PC-9 (cell line): Measurements from ENCODE around the gene DLG2. TPM values are rescaled to one million over a fixed set of nuclear protein-coding genes. Genes with fewer than 3 reads are reported as not detected.
"Not testable (repeated sequence)": the region's sequence is repeated elsewhere in the genome, so short reads cannot be mapped to it uniquely, and the experiment has no call there.

Experiments used
- BruUV-seq: library from RNA; stranded (reverse); fragments of 400-500 nt; replicated peaks from 2 replicates; lab custom pipeline; 2021; lab: Mats Ljungman, UMichigan
- CTCF ChIA-PET: fragments of 300-600 bp; sonication (Branson Sonifier 250); formaldehyde crosslinking; loops from one replicate; lab custom pipeline; 2022; ENCODE audit warnings: antibody characterized with exemption; lab: Charles Lee
- POLR2A ChIA-PET: fragments of 300-600 bp; sonication (Branson Sonifier 250); formaldehyde crosslinking; loops from one replicate; lab custom pipeline; 2022; ENCODE audit warnings: antibody characterized with exemption; ENCODE audit not compliant: unreplicated experiment; lab: Charles Lee
- DNase-seq, 2 experiments: peaks; one replicate each; pipeline versions ENCODE4 v3.0.0 to v3.0.0-alpha.2; 2015 to 2022; ENCODE audit warnings: mixed read lengths in 1 of 2
- H2AFZ ChIP-seq: fragments of 200-600 bp; sonication (generic); 2 replicates; pipeline ENCODE4 v1.8.1; 2017; ENCODE audit warnings: antibody characterized with exemption
- H3F3A ChIP-seq: fragments of 200-600 bp; sonication (generic); 2 replicates; pipeline ENCODE4 v1.8.1; 2017; ENCODE audit warnings: antibody characterized with exemption, mild to moderate bottlenecking, low read depth; ENCODE audit not compliant: insufficient read depth
- H3K27ac ChIP-seq: fragments of 200-600 bp; sonication (generic); 2 replicates; pipeline ENCODE4 v1.6.1; 2016; ENCODE audit warnings: mixed run types
- H3K27me3 ChIP-seq: fragments of 200-600 bp; sonication (generic); 2 replicates; pipeline ENCODE4 v1.6.1; 2016; ENCODE audit warnings: low read depth, mixed run types; ENCODE audit not compliant: insufficient read depth
- H3K36me3 ChIP-seq: fragments of 200-600 bp; sonication (generic); 2 replicates; pipeline ENCODE4 v1.6.1; 2016; ENCODE audit warnings: low read depth, mixed run types
- H3K4me1 ChIP-seq: fragments of 200-600 bp; sonication (generic); replicated peaks from 2 replicates; pipeline ENCODE4 v1.6.1; 2016; ENCODE audit warnings: mixed run types; ENCODE audit not compliant: insufficient read depth
- H3K4me2 ChIP-seq: fragments of 200-600 bp; sonication (generic); 2 replicates; pipeline ENCODE4 v1.6.1; 2017; ENCODE audit warnings: mixed run types
- H3K4me3 ChIP-seq: fragments of 200-600 bp; sonication (generic); 2 replicates; pipeline ENCODE4 v1.6.1; 2016; ENCODE audit warnings: mixed run types
- H3K79me2 ChIP-seq: fragments of 200-600 bp; sonication (generic); 2 replicates; pipeline ENCODE4 v1.6.1; 2017; ENCODE audit warnings: low read depth, mixed run types
- H3K9me2 ChIP-seq: fragments of 200-600 bp; sonication (generic); 2 replicates; pipeline ENCODE4 v1.8.1; 2017; ENCODE audit warnings: mild to moderate bottlenecking; ENCODE audit not compliant: insufficient read depth
- H3K9me3 ChIP-seq: fragments of 200-600 bp; sonication (generic); 2 replicates; pipeline ENCODE4 v1.8.1; 2016; ENCODE audit warnings: low read depth; ENCODE audit not compliant: insufficient read depth
- H4K20me1 ChIP-seq: fragments of 200-600 bp; sonication (generic); 2 replicates; pipeline ENCODE4 v1.8.1; 2017; ENCODE audit not compliant: insufficient read depth
- CTCF ChIP-seq: fragments of 200-600 bp; sonication (generic); conservative IDR thresholded peaks from 2 replicates; pipeline ENCODE4 v1.6.1; 2017; ENCODE audit warnings: mixed run types, antibody characterized with exemption, mild to moderate bottlenecking, moderate library complexity
- EZH2 ChIP-seq: fragments of 200-600 bp; sonication (generic); IDR thresholded peaks from 2 replicates; pipeline ENCODE4 v1.8.0; 2017; ENCODE audit warnings: antibody characterized with exemption, low read depth
- intact Hi-C: fragments of 100-400 bp; cut with micrococcal nuclease; formaldehyde crosslinking; loops from one replicate; pipeline ENCODE4 v1.10.0; 2022; ENCODE audit not compliant: unreplicated experiment
- total RNA-seq: library from RNA; stranded (reverse); gene quantifications from 2 replicates; pipeline ENCODE4 v1.2.3, GENCODE V29; 2021

The DLG2 gene
- total RNA-seq, 1 experiment from 2014 or later, result 6.4 TPM

- TF ChIP-seq EZH2, result no peak
- ChIA-PET CTCF (no interaction called here), POLR2A (no interaction called here)
- DNase-seq, result no peak
- no peaks in the 10 kb centered on the region for H3K79me2 ChIP-seq
- H3F3A ChIP-seq, result no peaks in the 10 kb centered on the region
- no peak overlapping the region for H2AFZ ChIP-seq
- no peaks in the 10 kb centered on the region for H3K4me1 ChIP-seq
- intact Hi-C loops, result no loop called here
- no peak overlapping the region for H3K4me2 ChIP-seq
- H3K9me3 ChIP-seq, result 0 out of 2 replicates have a peak, but pooled peaks cover 3% of the 10 kb centered on the region
- no peaks in the 10 kb centered on the region for H4K20me1 ChIP-seq
- no peaks in the 10 kb centered on the region for H3K9me2 ChIP-seq
- H3K27ac ChIP-seq, result no peak overlapping the region
- no peak overlapping the region for H3K4me3 ChIP-seq
- no peaks in the 10 kb centered on the region for H3K27me3 ChIP-seq
- no TSS peak for BruUV-seq
- no peaks in the 10 kb centered on the region for H3K36me3 ChIP-seq
Measured at GRCh38 chr11:85406316-85406715, 220.8 kb downstream of the DLG2 start.

- H3K36me3 ChIP-seq, CTCF ChIA-PET, H3K9me3 ChIP-seq, H3K79me2 ChIP-seq, H3K27me3 ChIP-seq, DNase-seq, H3K27ac ChIP-seq, H3K4me3 ChIP-seq, BruUV-seq, H2AFZ ChIP-seq, H3K4me2 ChIP-seq, H3K4me1 ChIP-seq, H4K20me1 ChIP-seq, intact Hi-C loops, H3F3A ChIP-seq, H3K9me2 ChIP-seq, POLR2A ChIA-PET: not testable (repeated sequence)
Measured at GRCh38 chr11:85395515-85396055, 231.6 kb downstream of the DLG2 start.

GRCh38 chr11:85394283-85394682 is 232.9 kb downstream of the DLG2 start:
- no peaks in the 10 kb centered on the region for H3K4me1 ChIP-seq
- DNase-seq, result no peak
- no peaks in the 10 kb centered on the region for H3F3A ChIP-seq
- ChIA-PET CTCF (no interaction called here), POLR2A (no interaction called here)
- TF ChIP-seq CTCF (no peak), EZH2 (no peak)
- no peak overlapping the region for H3K4me3 ChIP-seq
- BruUV-seq, result no TSS peak
- no peaks in the 10 kb centered on the region for H3K27me3 ChIP-seq
- H3K27ac ChIP-seq, result no peak overlapping the region
- H3K4me2 ChIP-seq, result no peak overlapping the region
- no peak overlapping the region for H2AFZ ChIP-seq
- H3K9me3 ChIP-seq, result no peaks in the 10 kb centered on the region
- intact Hi-C loops, result no loop called here
- no peaks in the 10 kb centered on the region for H3K36me3 ChIP-seq
- no peaks in the 10 kb centered on the region for H3K9me2 ChIP-seq
- H3K79me2 ChIP-seq, result no peaks in the 10 kb centered on the region
- no peaks in the 10 kb centered on the region for H4K20me1 ChIP-seq

GRCh38 chr11:85391141-85391540 is 236.0 kb downstream of the DLG2 start:
- no peaks in the 10 kb centered on the region for H3K4me1 ChIP-seq
- H3K27me3 ChIP-seq, result no peaks in the 10 kb centered on the region
- H3K4me3 ChIP-seq, result no peak overlapping the region
- intact Hi-C loops, result no loop called here
- DNase-seq, result no peak
- H3K9me2 ChIP-seq, result no peaks in the 10 kb centered on the region
- no TSS peak for BruUV-seq
- no peaks in the 10 kb centered on the region for H3K9me3 ChIP-seq
- no peaks in the 10 kb centered on the region for H3F3A ChIP-seq
- ChIA-PET CTCF (no interaction called here), POLR2A (interaction anchor here (0.6 kb wide), 1 partner anchor 573 kb away, joined by 5 read pairs; no protein-coding TSS in a partner anchor)
- no peak overlapping the region for H2AFZ ChIP-seq
- no peaks in the 10 kb centered on the region for H3K36me3 ChIP-seq
- no peak overlapping the region for H3K27ac ChIP-seq
- H4K20me1 ChIP-seq, result no peaks in the 10 kb centered on the region
- no peaks in the 10 kb centered on the region for H3K79me2 ChIP-seq
- TF ChIP-seq EZH2 (no peak), CTCF (no peak)
- H3K4me2 ChIP-seq, result no peak overlapping the region
